Colonic mucosa (tissue), 4 donors: ENCODE data around the gene C19orf67. TPM values are rescaled to one million over a fixed set of nuclear protein-coding genes. Genes with fewer than 3 reads are reported as not detected.

ENCODE experiments used
- DNase-seq: peaks from one replicate; pipeline ENCODE4 v3.0.0-alpha.2; 2020
- H3K27ac ChIP-seq: fragments of 200-600 bp; one replicate; pipeline ENCODE4 v1.8.0; 2021
- H3K27me3 ChIP-seq: fragments of 200-600 bp; one replicate; pipeline ENCODE4 v1.8.0; 2021
- H3K36me3 ChIP-seq: fragments of 200-600 bp; one replicate; pipeline ENCODE4 v1.8.0; 2021
- H3K4me1 ChIP-seq: fragments of 200-600 bp; one replicate; pipeline ENCODE4 v1.8.0; 2021; ENCODE audit warnings: mild to moderate bottlenecking
- H3K4me3 ChIP-seq: fragments of 200-600 bp; one replicate; pipeline ENCODE4 v1.8.0; 2021
- H3K9ac ChIP-seq, 2 donors: one replicate each; pipeline ENCODE4 v1.7.0; 2013; ENCODE audit warnings: control low read depth in 2 of 2, low read depth in 2 of 2, low read length in 2 of 2
- H3K9me3 ChIP-seq: fragments of 200-600 bp; one replicate; pipeline ENCODE4 v1.8.0; 2021
- CTCF ChIP-seq: fragments of 200-600 bp; IDR thresholded peaks from one replicate; pipeline ENCODE4 v1.8.0; 2022; ENCODE audit warnings: antibody characterized with exemption, mild to moderate bottlenecking
- intact Hi-C: fragments of 100-400 bp; cut with DNase I; formaldehyde crosslinking; loops from one replicate; pipeline ENCODE4 v1.14.1; 2022
- total RNA-seq, 2 donors: library from RNA; stranded (reverse); fragmentation: NEBNext Ultra II Directional in 1 of 2; extraction: Animal tissue kit (Norgen Biotek cat#: 25700) in 1 of 2; gene quantifications; one replicate each; pipeline ENCODE4 v1.2.1, GENCODE V29; 2021
- donor health status: healthy.
- donor health status: DM: no; HTN: no; CAD: no.
- donor health status: DM: no; HTN: no; CAD: no.

Gene C19orf67
- total RNA-seq, 2 donors from 2014 or later: 0.19 TPM; not detected in 1

DNA sequence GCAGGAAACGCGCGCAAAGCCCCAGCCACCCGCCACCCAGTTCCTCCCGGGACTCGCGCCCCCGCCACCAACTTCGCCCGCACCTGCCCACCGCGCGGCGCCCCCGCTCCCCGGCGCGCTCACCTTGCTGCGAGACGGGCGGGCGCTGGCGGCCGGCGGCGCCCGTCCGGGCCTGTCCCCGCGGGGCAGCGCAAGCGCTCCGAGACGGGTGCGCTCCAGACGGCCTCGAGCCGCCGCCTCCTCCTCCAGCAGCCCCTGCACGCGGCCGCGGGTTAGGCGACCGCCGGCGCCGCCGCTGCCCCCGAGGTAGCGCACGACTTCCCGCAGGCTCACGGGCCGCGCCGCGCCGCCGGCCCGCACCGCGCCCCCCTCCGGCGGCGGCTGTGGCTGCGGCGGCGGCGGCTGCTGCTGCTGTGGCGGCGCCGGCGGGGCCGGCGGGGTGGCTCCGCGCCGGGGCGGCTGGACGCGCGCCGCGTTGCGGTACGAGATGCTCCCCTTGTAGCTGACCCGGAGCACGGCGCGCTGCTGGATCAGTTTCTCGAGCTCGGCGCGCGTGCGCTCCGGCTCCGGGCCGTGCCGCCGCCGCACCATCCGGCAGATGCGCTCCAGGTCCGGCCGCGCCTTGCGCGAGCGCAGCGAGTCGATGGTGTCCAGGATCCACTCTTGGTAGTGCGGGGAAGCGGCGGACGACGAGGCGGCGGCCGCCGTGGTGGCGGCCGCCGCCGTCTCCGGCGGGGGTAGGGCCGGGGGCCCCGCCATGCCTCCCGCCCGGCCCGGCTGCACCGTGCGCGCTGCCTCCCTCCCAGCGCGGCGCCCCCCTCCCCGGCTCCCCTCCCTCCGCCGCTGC, 4.3 kb upstream of the C19orf67 start:
- no peaks in the 10 kb centered on the region for H3K9me3 ChIP-seq
- H3K4me3 ChIP-seq: peak overlapping the region; percentile 48
- intact Hi-C loops: no loop called here
- H3K27me3 ChIP-seq: no peaks in the 10 kb centered on the region
- DNase-seq: no peak
- no peaks in the 10 kb centered on the region for H3K4me1 ChIP-seq
- no peaks in the 10 kb centered on the region for H3K36me3 ChIP-seq
- peak overlapping the region; percentile 3 to 56 for H3K9ac ChIP-seq
- TF ChIP-seq CTCF: no peak
- peak overlapping the region; percentile 60 for H3K27ac ChIP-seq

GRCh38 chr19:14089412-14089661, 3.8 kb upstream of the C19orf67 start:
- no peak overlapping the region for H3K27ac ChIP-seq
- intact Hi-C loops: no loop called here

GRCh38 chr19:14088634-14089411, 3.2 kb upstream of the C19orf67 start:
- intact Hi-C loops: no loop called here
- no peak overlapping the region for H3K27ac ChIP-seq

More at GRCh38 chr19:14089412-14089661, 3.8 kb upstream of the C19orf67 start:
- Histone ChIP-seq H3K9ac (peak overlapping the region; percentile 3 to 56), H3K27me3 (no peaks in the 10 kb centered on the region), H3K4me1 (no peaks in the 10 kb centered on the region), H3K36me3 (no peaks in the 10 kb centered on the region), H3K9me3 (no peaks in the 10 kb centered on the region), H3K4me3 (peak overlapping the region; percentile 40)
- DNase-seq: no peak
- TF ChIP-seq CTCF: no peak

DNA sequence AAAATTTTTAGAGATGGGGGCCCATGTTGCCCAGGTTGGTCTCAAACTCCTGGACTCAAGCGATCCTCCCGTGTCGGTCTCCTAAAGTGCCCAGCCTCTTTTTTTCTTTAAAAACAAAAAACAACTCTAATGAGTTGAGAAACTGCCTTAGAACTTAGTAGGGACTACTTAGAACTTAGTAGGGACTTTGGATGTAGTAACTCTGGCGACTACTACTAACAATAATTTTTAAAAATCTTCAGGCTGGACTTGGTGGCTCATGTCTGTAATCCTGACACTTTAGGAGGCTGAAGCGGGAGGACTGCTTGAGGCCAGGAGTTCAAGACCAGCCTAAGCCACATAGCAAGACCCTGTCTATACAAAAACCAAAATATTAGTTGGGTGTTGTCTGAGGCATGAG, 515 bp upstream of the C19orf67 start:
- TF ChIP-seq CTCF: no peak
- no peaks in the 10 kb centered on the region for H3K4me1 ChIP-seq
- H3K27ac ChIP-seq: no peak overlapping the region
- no peaks in the 10 kb centered on the region for H3K9me3 ChIP-seq
- no peak overlapping the region for H3K9ac ChIP-seq
- DNase-seq: no peak
- H3K36me3 ChIP-seq: no peaks in the 10 kb centered on the region
- intact Hi-C loops: no loop called here
- H3K4me3 ChIP-seq: no peak overlapping the region
- H3K27me3 ChIP-seq: no peaks in the 10 kb centered on the region

More at GRCh38 chr19:14088634-14089411, 3.2 kb upstream of the C19orf67 start:
- Histone ChIP-seq H3K9me3 (no peaks in the 10 kb centered on the region), H3K36me3 (no peaks in the 10 kb centered on the region), H3K9ac (peak overlapping the region in 1 of 2 donors; percentile 3), H3K4me1 (no peaks in the 10 kb centered on the region), H3K4me3 (peak overlapping the region; percentile 40), H3K27me3 (no peaks in the 10 kb centered on the region)
- no peak for DNase-seq
- no peak for TF ChIP-seq CTCF

GRCh38 chr19:14082675-14082960, 3.0 kb downstream of the C19orf67 start:
- peak overlapping the region; percentile 90 to 99 for H3K9ac ChIP-seq
- intact Hi-C loops: no loop called here
- H3K27me3 ChIP-seq: no peaks in the 10 kb centered on the region
- no peak overlapping the region for H3K4me3 ChIP-seq
- no peaks in the 10 kb centered on the region for H3K36me3 ChIP-seq
- H3K4me1 ChIP-seq: peaks cover 4% of the 10 kb centered on the region
- H3K27ac ChIP-seq: peak overlapping the region; percentile 95
- no peak for TF ChIP-seq CTCF
- DNase-seq: no peak
- no peaks in the 10 kb centered on the region for H3K9me3 ChIP-seq
